Neural crest cell (in vitro differentiated cells): Measurements from ENCODE around the gene ADGRV1. TPM values are rescaled to one million over a fixed set of nuclear protein-coding genes. Genes with fewer than 3 reads are reported as not detected.

Experiments used
- DNase-seq: peaks from one replicate; pipeline ENCODE4 v3.0.0; 2021; ENCODE audit warnings: low read depth, mixed read lengths, low spot score
- H3K27ac Mint-ChIP-seq: one replicate; pipeline ENCODE4 v1.8.0; 2021; ENCODE audit warnings: mild to moderate bottlenecking, mixed read lengths; ENCODE audit not compliant: unreplicated experiment
- H3K27me3 Mint-ChIP-seq: 2 replicates; pipeline ENCODE4 v1.8.0; 2021; ENCODE audit warnings: low read depth, mild to moderate bottlenecking, mixed read lengths
- H3K36me3 Mint-ChIP-seq: 2 replicates; pipeline ENCODE4 v1.8.0; 2021; ENCODE audit warnings: low read depth, mild to moderate bottlenecking, mixed read lengths
- H3K4me1 Mint-ChIP-seq: 2 replicates; pipeline ENCODE4 v1.8.0; 2021; ENCODE audit warnings: mixed read lengths
- H3K4me3 Mint-ChIP-seq: one replicate; pipeline ENCODE4 v1.8.0; 2021; ENCODE audit warnings: mild to moderate bottlenecking, mixed read lengths
- H3K9me3 Mint-ChIP-seq: 2 replicates; pipeline ENCODE4 v1.8.0; 2021; ENCODE audit warnings: mixed read lengths
- CTCF ChIP-seq: fragments of 200-600 bp; sonication (generic); conservative IDR thresholded peaks from 2 replicates; pipeline ENCODE4 v1.5.0; 2021; ENCODE audit warnings: antibody characterized with exemption, mild to moderate bottlenecking
- total RNA-seq: library from RNA; stranded (reverse); gene quantifications from 2 replicates; pipeline ENCODE4 v1.2.1, GENCODE V29; 2021

Gene ADGRV1
- total RNA-seq, 1 donor from 2014 or later: 43.4 TPM

- no peak for TF ChIP-seq CTCF
- H3K4me1 Mint-ChIP-seq: peaks cover 16% of the 10 kb centered on the region
- no peaks in the 10 kb centered on the region for H3K9me3 Mint-ChIP-seq
- no peak overlapping the region for H3K27ac Mint-ChIP-seq
- no peaks in the 10 kb centered on the region for H3K27me3 Mint-ChIP-seq
- H3K36me3 Mint-ChIP-seq: peaks cover 7% of the 10 kb centered on the region
- no peak overlapping the region for H3K4me3 Mint-ChIP-seq
- no peak for DNase-seq
Observed at GRCh38 chr5:90878081-90878480, 319.5 kb downstream of the ADGRV1 start.

GRCh38 chr5:90878549-90879196 lies 320.1 kb downstream of the ADGRV1 start:
- H3K4me1 Mint-ChIP-seq: peaks cover 19% of the 10 kb centered on the region
- no peaks in the 10 kb centered on the region for H3K27me3 Mint-ChIP-seq
- no peaks in the 10 kb centered on the region for H3K9me3 Mint-ChIP-seq
- H3K27ac Mint-ChIP-seq: no peak overlapping the region
- H3K36me3 Mint-ChIP-seq: peaks cover 7% of the 10 kb centered on the region
- H3K4me3 Mint-ChIP-seq: no peak overlapping the region
- DNase-seq: no peak
- TF ChIP-seq CTCF: no peak

- no peak overlapping the region for H3K27ac Mint-ChIP-seq
- H3K9me3 Mint-ChIP-seq: no peaks in the 10 kb centered on the region
- DNase-seq: no peak
- TF ChIP-seq CTCF: no peak
- H3K36me3 Mint-ChIP-seq: peaks cover 4% of the 10 kb centered on the region
- no peak overlapping the region for H3K4me3 Mint-ChIP-seq
- peaks cover 15% of the 10 kb centered on the region for H3K4me1 Mint-ChIP-seq
- H3K27me3 Mint-ChIP-seq: no peaks in the 10 kb centered on the region
Observed at GRCh38 chr5:90881626-90882150, 323.1 kb downstream of the ADGRV1 start.

GRCh38 chr5:90882448-90882847 lies 323.9 kb downstream of the ADGRV1 start:
- H3K36me3 Mint-ChIP-seq: peaks cover 4% of the 10 kb centered on the region
- TF ChIP-seq CTCF: no peak
- no peaks in the 10 kb centered on the region for H3K27me3 Mint-ChIP-seq
- no peaks in the 10 kb centered on the region for H3K9me3 Mint-ChIP-seq
- H3K27ac Mint-ChIP-seq: no peak overlapping the region
- no peak overlapping the region for H3K4me3 Mint-ChIP-seq
- H3K4me1 Mint-ChIP-seq: peaks cover 14% of the 10 kb centered on the region
- DNase-seq: no peak

- peaks cover 5% of the 10 kb centered on the region for H3K4me1 Mint-ChIP-seq
- H3K4me3 Mint-ChIP-seq: no peak overlapping the region
- no peaks in the 10 kb centered on the region for H3K36me3 Mint-ChIP-seq
- no peak for TF ChIP-seq CTCF
- H3K27me3 Mint-ChIP-seq: no peaks in the 10 kb centered on the region
- H3K27ac Mint-ChIP-seq: no peak overlapping the region
- no peak for DNase-seq
- no peaks in the 10 kb centered on the region for H3K9me3 Mint-ChIP-seq
Observed at GRCh38 chr5:90885180-90885868, 326.7 kb downstream of the ADGRV1 start.
